Trophoblast cell (in vitro differentiated cells and primary cell): ENCODE measurements around the gene LAMC3.

Experiments used
- DNase-seq, 2 donors: peaks; one replicate each; pipeline ENCODE4 v3.0.0-alpha.2; 2016
- H2AFZ ChIP-seq: 2 replicates; pipeline ENCODE4 v1.6.1; 2013; ENCODE audit warnings: low read length, moderate library complexity, mild to moderate bottlenecking; ENCODE audit not compliant: insufficient read depth, poor library complexity
- H2AK5ac ChIP-seq: 2 replicates; pipeline ENCODE4 v1.6.1; 2013; ENCODE audit warnings: mild to moderate bottlenecking, low read length
- H2BK120ac ChIP-seq: 2 replicates; pipeline ENCODE4 v1.6.1; 2013; ENCODE audit warnings: low read length, mild to moderate bottlenecking, moderate library complexity; ENCODE audit not compliant: insufficient read depth, poor library complexity
- H2BK12ac ChIP-seq: 2 replicates; pipeline ENCODE4 v1.6.1; 2013; ENCODE audit warnings: mild to moderate bottlenecking, low read length, moderate library complexity
- H2BK5ac ChIP-seq: 2 replicates; pipeline ENCODE4 v1.6.1; 2013; ENCODE audit warnings: low read length, low read depth, moderate library complexity, mild to moderate bottlenecking; ENCODE audit not compliant: poor library complexity
- H3K14ac ChIP-seq: 2 replicates; pipeline ENCODE4 v1.6.1; 2013; ENCODE audit warnings: mild to moderate bottlenecking, low read length
- H3K18ac ChIP-seq: 2 replicates; pipeline ENCODE4 v1.6.1; 2013; ENCODE audit warnings: mild to moderate bottlenecking, low read length
- H3K23ac ChIP-seq: 2 replicates; pipeline ENCODE4 v1.6.1; 2013; ENCODE audit warnings: low read length
- H3K27ac ChIP-seq: 2 replicates; pipeline ENCODE4 v1.5.1; 2013; ENCODE audit warnings: low read depth, mild to moderate bottlenecking, inconsistent platforms, low read length, moderate library complexity
- H3K27me3 ChIP-seq: 2 replicates; pipeline ENCODE4 v1.6.1; 2013; ENCODE audit warnings: inconsistent platforms, mild to moderate bottlenecking, low read length, moderate library complexity; ENCODE audit not compliant: insufficient read depth
- H3K36me3 ChIP-seq, 2 experiments: 1 replicate in 1 of 2; 2 replicates in 1 of 2; pipeline ENCODE4 v1.6.1; 2013; ENCODE audit warnings: low read length in 2 of 2, mild to moderate bottlenecking in 2 of 2, moderate library complexity in 1 of 2; ENCODE audit not compliant: insufficient read depth in 2 of 2, control insufficient read depth in 1 of 2
- H3K4ac ChIP-seq: 2 replicates; pipeline ENCODE4 v1.6.1; 2013; ENCODE audit warnings: low read depth, mild to moderate bottlenecking, low read length, moderate library complexity
- H3K4me1 ChIP-seq, 2 experiments: 1 replicate in 1 of 2; 2 replicates in 1 of 2; pipeline ENCODE4 v1.6.1; 2013; ENCODE audit warnings: low read length in 2 of 2, mild to moderate bottlenecking in 2 of 2, moderate library complexity in 1 of 2; ENCODE audit not compliant: insufficient read depth in 2 of 2, control insufficient read depth in 1 of 2
- H3K4me2 ChIP-seq: 2 replicates; pipeline ENCODE4 v1.6.1; 2013; ENCODE audit warnings: inconsistent platforms, mild to moderate bottlenecking, low read length, moderate library complexity
- H3K4me3 ChIP-seq: 2 replicates; pipeline ENCODE4 v1.5.1; 2013; ENCODE audit warnings: mild to moderate bottlenecking, low read depth, low read length, inconsistent platforms
- H3K79me1 ChIP-seq: one replicate; pipeline ENCODE4 v1.6.1; 2013; ENCODE audit warnings: low read length
- H3K79me2 ChIP-seq: 2 replicates; pipeline ENCODE4 v1.6.1; 2013; ENCODE audit warnings: low read length, mild to moderate bottlenecking; ENCODE audit not compliant: control insufficient read depth, insufficient read depth, poor library complexity
- H3K9ac ChIP-seq: 2 replicates; pipeline ENCODE4 v1.6.1; 2013; ENCODE audit warnings: mild to moderate bottlenecking, low read length
- H3K9me3 ChIP-seq: 2 replicates; pipeline ENCODE4 v1.6.1; 2013; ENCODE audit warnings: low read depth, mild to moderate bottlenecking, control low read depth, inconsistent platforms, low read length; ENCODE audit not compliant: insufficient read depth
- H4K12ac ChIP-seq: 2 replicates; pipeline ENCODE4 v1.6.1; 2013; ENCODE audit warnings: low read depth, mild to moderate bottlenecking, low read length, moderate library complexity
- H4K8ac ChIP-seq: 2 replicates; pipeline ENCODE4 v1.6.1; 2013; ENCODE audit warnings: low read depth, mild to moderate bottlenecking, low read length, moderate library complexity
- H4K91ac ChIP-seq: one replicate; pipeline ENCODE4 v1.6.1; 2013; ENCODE audit warnings: low read depth, mild to moderate bottlenecking, low read length, moderate library complexity
- WGBS: extraction: QIAGEN DNeasy Blood & Tissue Kit; methylation state at CpG from one replicate; pipeline ENCODE4 v1.1.7; 2013; ENCODE audit warnings: missing lambda C conversion rate; ENCODE audit not compliant: insufficient read length, insufficient coverage; ENCODE audit errors: extremely low coverage; 5-methylcytosine and 5-hydroxymethylcytosine counted together

The LAMC3 gene

GRCh38 chr9:131028221-131028884 is 19.4 kb downstream of the LAMC3 start:
- Histone ChIP-seq H2AK5ac (no peak overlapping the region), H4K12ac (no peak overlapping the region), H3K79me2 (no peaks in the 10 kb centered on the region), H2BK12ac (no peak overlapping the region), H3K18ac (no peak overlapping the region), H2BK5ac (no peak overlapping the region), H3K4me3 (no peak overlapping the region), H4K91ac (no peak overlapping the region), H3K23ac (no peak overlapping the region), H3K9me3 (peaks cover 6% of the 10 kb centered on the region), H3K4me1 (no peaks in the 10 kb centered on the region), H3K4me2 (no peak overlapping the region), H3K4ac (no peak overlapping the region), H4K8ac (no peak overlapping the region), H3K79me1 (no peaks in the 10 kb centered on the region), H3K36me3 (no peaks in the 10 kb centered on the region), H3K27ac (no peak overlapping the region), H2AFZ (no peak overlapping the region), H3K27me3 (no peaks in the 10 kb centered on the region), H2BK120ac (no peak overlapping the region), H3K14ac (no peak overlapping the region), H3K9ac (no peak overlapping the region)
- DNase-seq = no peak
- no CpG with 5 or more reads among the region's 24 CpGs for WGBS

GRCh38 chr9:131028931-131029573 is 20.1 kb downstream of the LAMC3 start:
- no peak overlapping the region for H3K4me3 ChIP-seq
- no peak overlapping the region for H2BK5ac ChIP-seq
- peaks cover 6% of the 10 kb centered on the region for H3K9me3 ChIP-seq
- no peak for DNase-seq
- no peak overlapping the region for H3K27ac ChIP-seq
- H3K4me1 ChIP-seq = no peaks in the 10 kb centered on the region
- H3K14ac ChIP-seq = no peak overlapping the region
- no peak overlapping the region for H2AFZ ChIP-seq
- no peak overlapping the region for H3K9ac ChIP-seq
- H2AK5ac ChIP-seq = no peak overlapping the region
- H4K91ac ChIP-seq = no peak overlapping the region
- H4K12ac ChIP-seq = no peak overlapping the region
- H3K4ac ChIP-seq = no peak overlapping the region
- H3K79me1 ChIP-seq = no peaks in the 10 kb centered on the region
- WGBS = no CpG with 5 or more reads among the region's 14 CpGs
- H3K27me3 ChIP-seq = no peaks in the 10 kb centered on the region
- H3K79me2 ChIP-seq = no peaks in the 10 kb centered on the region
- H2BK120ac ChIP-seq = no peak overlapping the region
- no peak overlapping the region for H3K23ac ChIP-seq
- no peaks in the 10 kb centered on the region for H3K36me3 ChIP-seq
- no peak overlapping the region for H3K4me2 ChIP-seq
- H2BK12ac ChIP-seq = no peak overlapping the region
- no peak overlapping the region for H3K18ac ChIP-seq
- no peak overlapping the region for H4K8ac ChIP-seq

DNA sequence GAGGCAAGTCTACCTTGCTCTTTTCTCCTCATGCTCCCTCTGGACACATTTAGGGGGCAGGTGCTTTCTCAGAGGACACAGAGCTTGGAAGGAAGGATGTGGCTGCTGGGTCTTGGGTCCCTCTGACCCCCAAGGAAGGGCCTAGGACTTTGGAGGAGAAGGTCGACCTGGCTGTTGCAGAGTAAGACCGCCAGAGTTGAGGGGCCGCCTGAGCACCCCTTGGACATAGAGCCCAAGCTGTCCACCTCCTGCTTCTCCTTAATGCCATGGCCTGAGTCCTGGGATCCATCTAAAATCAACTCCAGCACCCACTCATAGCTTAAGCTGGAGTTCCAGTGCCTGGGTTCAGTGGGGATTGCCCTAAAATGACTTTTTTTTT is 20.6 kb downstream of the LAMC3 start:
- Histone ChIP-seq H4K91ac (no peak overlapping the region), H3K79me1 (no peaks in the 10 kb centered on the region), H2BK120ac (no peak overlapping the region), H3K27me3 (no peaks in the 10 kb centered on the region), H3K4me2 (no peak overlapping the region), H3K14ac (no peak overlapping the region), H3K18ac (no peak overlapping the region), H2BK12ac (no peak overlapping the region), H3K79me2 (no peaks in the 10 kb centered on the region), H2AFZ (no peak overlapping the region), H2AK5ac (no peak overlapping the region), H3K27ac (no peak overlapping the region), H3K4me3 (no peak overlapping the region), H3K9me3 (peaks cover 6% of the 10 kb centered on the region), H4K12ac (no peak overlapping the region), H3K4ac (no peak overlapping the region), H3K36me3 (no peaks in the 10 kb centered on the region), H3K9ac (no peak overlapping the region), H3K4me1 (no peaks in the 10 kb centered on the region), H4K8ac (no peak overlapping the region), H2BK5ac (no peak overlapping the region), H3K23ac (no peak overlapping the region)
- WGBS = no CpG with 5 or more reads among the region's 3 CpGs
- DNase-seq = no peak

DNA sequence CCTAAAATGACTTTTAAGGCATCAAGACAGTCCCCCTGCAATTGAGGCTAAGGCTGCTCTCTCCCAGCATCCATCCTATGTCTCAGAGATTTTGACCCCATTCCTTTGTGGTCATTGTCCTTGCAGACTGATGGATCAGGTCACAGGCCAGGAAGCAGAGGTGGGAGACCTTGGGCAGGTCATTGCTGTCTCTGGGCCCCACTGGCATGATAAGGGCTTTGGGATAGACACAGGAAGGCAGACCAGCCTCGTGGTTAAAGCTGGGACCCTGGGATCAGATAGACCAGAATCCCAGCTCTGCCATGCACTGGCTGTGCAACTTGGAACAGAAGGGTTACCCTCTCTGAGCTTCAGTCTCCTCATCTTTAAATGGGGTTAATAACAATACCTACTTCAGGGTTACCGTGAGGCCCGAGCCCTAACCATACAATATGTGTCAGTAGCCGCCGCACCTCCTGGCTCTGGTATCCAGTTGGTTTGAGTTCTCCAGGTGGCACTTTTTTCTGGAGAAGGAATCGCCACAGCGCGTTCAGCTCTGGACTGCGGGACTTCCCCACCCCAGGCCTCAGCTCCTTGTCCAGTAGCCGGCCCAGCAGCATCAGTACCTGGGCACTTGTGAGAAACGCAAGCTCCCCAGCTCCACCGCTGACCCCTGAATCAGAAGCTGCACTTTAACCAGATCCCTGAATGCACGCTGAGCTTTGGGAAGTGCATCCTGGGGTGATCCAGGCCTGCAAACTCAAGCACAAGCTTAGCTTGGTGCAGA is 21.4 kb downstream of the LAMC3 start:
- Histone ChIP-seq H2AK5ac (no peak overlapping the region), H3K4me3 (no peak overlapping the region), H3K18ac (no peak overlapping the region), H3K79me1 (no peaks in the 10 kb centered on the region), H4K8ac (no peak overlapping the region), H3K9me3 (peaks cover 6% of the 10 kb centered on the region), H3K4me1 (no peaks in the 10 kb centered on the region), H3K79me2 (no peaks in the 10 kb centered on the region), H2AFZ (no peak overlapping the region), H3K14ac (no peak overlapping the region), H4K12ac (no peak overlapping the region), H3K9ac (no peak overlapping the region), H3K36me3 (no peaks in the 10 kb centered on the region), H3K4ac (no peak overlapping the region), H3K4me2 (no peak overlapping the region), H3K27me3 (no peaks in the 10 kb centered on the region), H4K91ac (no peak overlapping the region), H3K27ac (no peak overlapping the region), H2BK5ac (no peak overlapping the region), H3K23ac (no peak overlapping the region), H2BK120ac (no peak overlapping the region), H2BK12ac (no peak overlapping the region)
- no peak for DNase-seq
- no CpG with 5 or more reads among the region's 13 CpGs for WGBS
